ENCODE measurements around the gene HIGD2A. TPM values are rescaled to one million over a fixed set of nuclear protein-coding genes. Genes with fewer than 3 reads are reported as not detected.
"Not testable (repeated sequence)": the region's sequence is repeated elsewhere in the genome, so short reads cannot be mapped to it uniquely, and the experiment has no call there.

The HIGD2A gene
- total and polyA plus RNA-seq, 5 donors = 164 to 349 (median 189) TPM

DNA sequence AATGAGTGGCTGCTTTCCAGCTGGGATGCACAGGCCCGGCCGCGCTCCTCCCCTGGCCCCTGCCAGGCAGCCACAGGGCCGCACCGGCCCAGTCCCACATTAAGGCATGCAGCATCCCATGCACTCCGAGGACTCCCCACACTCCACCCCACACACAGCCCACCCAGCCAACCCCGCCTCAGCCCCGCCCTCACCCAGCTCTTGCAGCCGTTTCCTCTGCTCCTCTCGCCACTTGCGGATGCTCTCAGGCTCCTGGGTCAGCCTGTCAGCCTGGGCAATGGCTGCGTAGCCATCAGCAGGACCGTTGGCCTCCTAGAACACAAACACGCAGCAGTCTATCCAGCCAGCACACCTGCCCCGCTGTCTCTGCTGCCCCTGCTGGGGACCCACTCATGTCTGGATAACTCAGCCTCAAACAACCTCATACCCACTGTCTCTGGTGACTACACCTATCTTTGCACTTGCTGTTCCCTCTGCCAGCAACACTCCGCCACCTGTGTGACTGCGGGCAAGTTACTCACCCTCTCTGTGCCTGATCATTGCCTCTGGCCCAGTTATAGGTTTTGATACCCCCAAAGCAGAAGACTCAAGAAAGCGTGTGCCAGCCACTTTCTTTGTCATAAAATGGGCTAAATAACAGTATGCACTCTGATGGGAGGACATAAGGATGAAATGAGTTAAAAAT, 9.3 kb downstream of the HIGD2A start:
- no peak overlapping the region for H3K4me3 ChIP-seq (ENCODE audit: low read length)
- DNase-seq (peak in 1 of 3 donors; percentile 49), ATAC-seq (no peak)
- no peaks in the 10 kb centered on the region for H3K27me3 ChIP-seq (ENCODE audit: control insufficient read depth, insufficient read depth)
- 92% methylated on average over 18 of the region's 18 CpGs for WGBS
- no peak overlapping the region for H3K27ac ChIP-seq (ENCODE audit: low read length)
- H3K9me3 ChIP-seq (ENCODE audit: control insufficient read depth, low read length) = no peaks in the 10 kb centered on the region
- intact Hi-C loops (cut with DNase I) = no loop called here
- H3K4me1 ChIP-seq (ENCODE audit: control insufficient read depth, insufficient read depth, low read length) = peaks cover 5% of the 10 kb centered on the region

DNA sequence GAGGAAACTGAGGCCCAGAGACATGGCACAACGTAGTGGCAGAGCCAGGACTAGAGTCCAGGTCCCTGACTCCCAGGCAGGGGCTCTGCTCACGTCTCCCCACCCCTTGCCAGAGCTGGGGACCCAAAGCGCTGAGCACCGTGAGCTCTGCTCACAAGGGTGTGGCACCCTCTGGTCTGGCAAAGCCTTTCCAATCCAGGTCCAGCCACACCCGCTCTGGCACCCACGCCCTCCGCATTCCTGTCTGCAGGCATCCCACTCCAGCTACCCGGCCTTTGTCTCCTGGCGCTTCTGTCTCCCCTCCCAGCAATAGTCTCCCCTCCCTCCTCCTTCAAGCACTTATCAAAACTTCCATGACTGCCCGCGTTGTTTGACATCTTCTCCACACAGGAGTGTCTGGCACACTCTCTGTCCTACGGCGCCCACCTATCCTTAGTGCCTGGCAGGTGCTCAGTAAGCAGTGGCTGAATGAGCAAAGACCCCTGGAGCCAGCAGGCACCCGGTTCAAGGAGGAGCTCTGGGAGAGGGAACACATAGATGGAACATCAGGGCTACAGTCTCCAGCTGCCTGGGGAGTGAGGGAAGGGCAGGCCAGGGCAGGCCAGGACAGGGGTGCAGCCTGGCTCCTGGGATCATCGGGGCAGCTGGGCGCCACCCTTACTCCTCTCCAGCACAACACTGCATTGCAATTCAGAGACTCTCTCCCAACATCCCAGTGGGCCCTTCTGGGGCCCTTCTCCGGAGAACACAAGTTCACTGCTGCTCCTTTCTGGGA, 12.0 kb downstream of the HIGD2A start:
- intact Hi-C loops (cut with DNase I) = no loop called here
- DNase-seq (peak in 2 of 3 donors; percentile 65 to 66), ATAC-seq (peak; percentile 24 to 53)
- H3K9me3 ChIP-seq (ENCODE audit: control insufficient read depth, low read length) = no peaks in the 10 kb centered on the region
- H3K27me3 ChIP-seq (ENCODE audit: control insufficient read depth, insufficient read depth) = no peaks in the 10 kb centered on the region
- H3K4me1 ChIP-seq (ENCODE audit: control insufficient read depth, insufficient read depth, low read length) = peaks cover 5% of the 10 kb centered on the region
- H3K4me3 ChIP-seq (ENCODE audit: low read length) = no peak overlapping the region
- 61% methylated on average over 17 of the region's 17 CpGs for WGBS
- peak overlapping the region; percentile 79 for H3K27ac ChIP-seq (ENCODE audit: low read length)

DNA sequence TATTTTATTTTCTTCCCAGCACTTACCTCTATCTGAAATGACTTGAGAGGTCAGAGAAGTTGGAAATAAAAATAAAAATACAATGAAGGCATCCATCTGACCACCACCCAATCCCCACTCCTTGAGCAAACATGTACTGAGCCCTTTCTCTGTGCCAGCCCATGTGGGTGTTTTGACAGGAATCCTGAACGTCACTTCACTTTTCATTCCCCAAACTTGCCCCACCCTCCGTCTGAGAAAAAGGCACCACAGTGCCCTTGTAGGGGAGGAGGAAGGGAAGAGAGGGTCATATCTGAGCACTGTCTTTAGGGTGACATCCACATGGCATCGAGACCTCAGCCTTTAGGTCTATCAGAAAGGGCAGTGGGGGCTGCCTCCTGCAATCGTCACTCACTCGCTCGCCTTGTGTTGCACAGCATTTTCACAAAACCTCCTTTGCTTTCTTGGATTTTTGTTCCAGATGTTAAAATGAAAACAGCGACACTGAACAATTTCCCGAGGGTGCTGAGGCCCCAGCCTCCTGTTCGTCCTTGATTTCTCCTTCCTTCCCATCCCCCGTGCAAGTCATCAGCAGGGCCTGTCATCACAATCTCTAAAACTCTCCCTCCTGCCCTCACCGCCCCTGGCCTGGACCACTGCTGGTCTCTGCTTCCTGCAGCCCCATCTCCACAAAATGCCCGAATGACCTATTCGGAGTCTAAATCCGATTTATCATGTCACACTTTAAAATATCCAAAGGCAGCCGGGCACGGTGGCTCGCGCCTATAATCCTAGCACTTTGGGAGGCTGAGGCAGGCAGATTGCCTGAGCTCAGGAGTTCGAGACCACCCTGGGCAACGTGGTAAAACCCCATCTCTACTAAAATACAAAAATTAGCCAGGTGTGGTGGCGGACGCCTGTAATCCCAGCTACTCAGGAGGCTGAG, 13.0 kb downstream of the HIGD2A start:
- H3K27ac ChIP-seq (ENCODE audit: low read length) = peak overlapping the region; percentile 25
- no peaks in the 10 kb centered on the region for H3K4me1 ChIP-seq (ENCODE audit: control insufficient read depth, insufficient read depth, low read length)
- H3K9me3 ChIP-seq (ENCODE audit: control insufficient read depth, low read length) = no peaks in the 10 kb centered on the region
- no peak overlapping the region for H3K4me3 ChIP-seq (ENCODE audit: low read length)
- ATAC-seq (no peak), DNase-seq (peak in 1 of 3 donors; percentile 42)
- intact Hi-C loops (cut with DNase I) = no loop called here
- no peaks in the 10 kb centered on the region for H3K27me3 ChIP-seq (ENCODE audit: control insufficient read depth, insufficient read depth)
- 68% methylated on average over 22 of the region's 22 CpGs for WGBS

DNA sequence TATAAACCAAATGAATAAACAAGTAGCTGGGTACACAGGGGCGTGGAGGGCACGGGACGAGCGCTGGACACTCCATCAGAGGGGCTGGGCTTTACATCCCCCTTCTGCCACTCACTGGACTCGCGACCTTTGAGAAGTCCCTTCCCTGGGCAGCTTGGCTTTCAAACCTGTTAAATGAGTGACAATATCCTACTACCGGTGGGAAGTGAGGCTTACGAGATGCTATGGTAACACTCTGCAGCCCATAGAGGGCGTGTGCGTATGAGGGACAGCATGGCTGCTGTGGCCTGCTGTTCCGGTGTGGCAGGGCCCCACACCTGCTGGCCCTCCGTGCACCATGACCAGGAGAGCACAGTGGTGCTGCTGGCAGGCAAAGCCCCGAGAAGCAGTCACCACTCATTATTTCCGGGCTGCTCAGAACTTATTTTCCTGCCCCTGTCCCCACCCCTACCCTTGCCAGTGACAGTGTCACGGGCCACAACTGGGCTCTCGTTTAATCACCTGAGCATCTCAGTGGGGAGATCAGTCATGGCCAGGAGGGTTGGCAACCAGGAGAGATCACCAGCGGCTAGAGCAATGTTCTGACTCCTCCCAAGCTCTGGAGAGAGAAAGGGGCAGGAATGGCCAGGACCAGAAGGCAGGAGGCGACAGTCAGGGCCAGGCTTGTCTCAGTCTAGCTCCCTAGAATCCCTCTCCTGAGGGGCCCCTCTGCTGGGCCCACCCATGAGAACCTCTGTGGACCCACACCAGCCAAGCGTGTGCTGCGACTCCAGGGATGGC, 17.3 kb downstream of the HIGD2A start:
- Histone ChIP-seq H3K27ac (ENCODE audit: low read length) (no peak overlapping the region), H3K4me3 (ENCODE audit: low read length) (no peak overlapping the region), H3K27me3 (ENCODE audit: control insufficient read depth, insufficient read depth) (no peaks in the 10 kb centered on the region), H3K9me3 (ENCODE audit: control insufficient read depth, low read length) (no peaks in the 10 kb centered on the region), H3K4me1 (ENCODE audit: control insufficient read depth, insufficient read depth, low read length) (no peaks in the 10 kb centered on the region)
- WGBS = 83% methylated on average over 20 of the region's 20 CpGs
- ATAC-seq (no peak), DNase-seq (no peak)
- intact Hi-C loops (cut with DNase I) = no loop called here

DNA sequence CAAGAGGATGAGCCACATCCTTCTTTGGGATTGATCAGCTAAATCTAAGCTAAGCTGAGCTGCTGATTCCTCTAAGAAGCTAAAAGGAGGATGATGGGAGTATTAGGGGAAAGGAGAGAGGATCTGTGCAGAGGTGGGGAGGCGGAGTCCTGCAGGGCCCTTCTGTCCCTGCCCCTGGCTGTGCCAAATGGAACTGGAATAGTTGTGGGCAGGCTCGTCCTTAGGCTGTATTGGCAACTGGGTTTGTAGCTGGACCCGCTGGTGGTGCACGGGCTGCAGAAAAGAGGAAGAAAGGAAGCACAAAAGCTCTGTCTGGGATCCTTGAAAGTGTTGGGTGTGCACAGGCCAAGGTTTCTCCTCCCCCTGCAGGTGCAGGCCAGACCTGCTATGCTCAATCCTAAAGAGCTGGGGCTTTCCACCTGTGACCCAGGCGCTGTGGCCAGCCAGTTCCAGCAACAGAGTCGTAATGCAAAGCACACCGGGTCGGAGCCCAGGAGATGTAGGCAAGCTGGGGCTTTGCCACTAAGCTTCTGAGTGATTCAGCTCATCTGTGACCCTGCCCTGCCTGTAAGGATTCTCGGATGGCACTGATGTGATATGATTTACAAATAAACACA, 18.0 kb downstream of the HIGD2A start:
- Histone ChIP-seq H3K27me3 (ENCODE audit: control insufficient read depth, insufficient read depth) (no peaks in the 10 kb centered on the region), H3K9me3 (ENCODE audit: control insufficient read depth, low read length) (no peaks in the 10 kb centered on the region), H3K27ac (ENCODE audit: low read length) (no peak overlapping the region), H3K4me3 (ENCODE audit: low read length) (no peak overlapping the region), H3K4me1 (ENCODE audit: control insufficient read depth, insufficient read depth, low read length) (no peaks in the 10 kb centered on the region)
- intact Hi-C loops (cut with DNase I) = no loop called here
- DNase-seq = peak in 1 of 3 donors; percentile 32
- ATAC-seq = no peak
- WGBS = 93% methylated on average over 9 of the region's 9 CpGs

DNA sequence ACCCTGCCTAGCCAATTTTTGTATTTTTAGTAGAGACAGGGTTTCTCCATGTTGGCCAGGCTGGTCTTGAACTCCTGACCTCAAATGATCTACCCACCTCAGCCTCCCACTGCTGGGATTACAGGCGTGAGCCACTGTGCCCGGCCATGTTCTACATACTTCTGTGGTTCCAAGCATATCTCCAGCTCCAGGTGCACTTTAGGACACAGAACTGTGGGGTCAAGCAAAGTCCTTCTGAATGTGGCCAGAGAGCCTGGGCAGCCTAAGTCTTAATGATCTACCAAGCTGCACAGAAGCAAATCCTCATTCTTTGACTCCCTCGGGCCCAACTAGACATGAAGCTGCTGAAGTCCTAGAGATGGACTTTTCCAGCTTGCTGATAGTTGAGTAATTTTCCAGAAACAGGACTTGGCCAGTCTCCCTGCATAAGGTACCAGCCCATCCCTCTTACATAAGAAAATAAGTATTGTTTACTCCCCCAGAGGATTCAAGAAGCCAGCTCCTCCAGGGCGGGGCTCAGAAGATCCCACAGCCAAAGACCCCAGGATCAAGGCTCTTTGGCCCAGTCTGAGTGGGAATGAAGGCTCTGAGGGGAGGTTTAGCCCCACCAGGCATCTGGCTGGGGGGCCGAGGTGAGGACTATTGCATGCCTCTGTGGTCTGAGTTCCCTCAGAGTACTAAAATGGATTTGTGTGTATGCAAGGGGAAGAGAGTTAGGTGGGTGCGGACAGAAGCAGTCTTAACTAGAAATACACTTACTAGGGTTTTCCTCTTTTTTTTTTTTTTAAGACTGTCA, 19.1 kb downstream of the HIGD2A start:
- Histone ChIP-seq H3K27ac (ENCODE audit: low read length) (peak overlapping the region; percentile 43), H3K4me1 (ENCODE audit: control insufficient read depth, insufficient read depth, low read length) (peaks cover 2% of the 10 kb centered on the region), H3K27me3 (ENCODE audit: control insufficient read depth, insufficient read depth) (no peaks in the 10 kb centered on the region), H3K9me3 (ENCODE audit: control insufficient read depth, low read length) (no peaks in the 10 kb centered on the region), H3K4me3 (ENCODE audit: low read length) (no peak overlapping the region)
- ATAC-seq (peak in 1 of 2 donors; percentile 30), DNase-seq (peak in 1 of 3 donors; percentile 25)
- WGBS = 74% methylated on average over 6 of the region's 6 CpGs
- intact Hi-C loops (cut with DNase I) = no loop called here

DNA sequence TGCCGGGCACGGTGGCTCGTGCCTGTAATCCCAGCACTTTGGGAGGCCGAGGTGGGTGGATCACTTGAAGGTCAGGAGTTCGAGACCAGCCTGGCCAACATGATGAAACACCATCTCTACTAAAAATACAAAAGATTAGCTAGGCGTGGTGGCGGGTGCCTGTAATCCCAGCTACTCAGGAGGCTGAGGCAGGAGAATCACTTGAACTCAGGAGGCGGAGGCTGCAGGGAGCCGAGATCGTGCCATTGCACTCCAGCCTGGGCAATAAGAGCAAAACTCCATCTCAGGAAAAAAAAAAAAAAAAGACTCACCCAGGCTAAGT, 19.7 kb downstream of the HIGD2A start:
- 83% methylated on average over 10 of the region's 10 CpGs for WGBS
- intact Hi-C loops (cut with DNase I); H3K27ac ChIP-seq (ENCODE audit: low read length): not testable (repeated sequence)

DNA sequence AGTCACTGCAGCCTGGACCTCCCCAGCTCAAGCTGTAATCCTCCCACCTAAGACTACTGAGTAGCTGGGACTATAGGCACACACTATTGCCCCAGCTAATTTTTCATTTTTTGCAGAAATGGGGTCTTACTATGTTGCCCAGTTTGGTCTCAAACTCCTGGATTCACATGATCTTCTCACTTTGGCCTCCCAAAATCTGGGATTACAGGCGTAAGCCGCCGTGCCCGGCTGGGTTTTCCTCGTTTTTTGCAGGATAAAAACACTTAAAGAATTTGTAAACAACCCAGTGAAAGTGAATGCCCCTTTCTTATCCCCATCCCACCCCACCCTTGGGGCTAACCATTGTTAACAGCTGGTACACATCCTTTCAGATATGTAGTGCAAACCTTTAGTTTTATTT, 20.0 kb downstream of the HIGD2A start:
- peak in 1 of 3 donors; percentile 32 for DNase-seq
- Histone ChIP-seq H3K27ac (ENCODE audit: low read length) (no peak overlapping the region), H3K4me1 (ENCODE audit: control insufficient read depth, insufficient read depth, low read length) (peaks cover 7% of the 10 kb centered on the region), H3K9me3 (ENCODE audit: control insufficient read depth, low read length) (no peaks in the 10 kb centered on the region), H3K27me3 (ENCODE audit: control insufficient read depth, insufficient read depth) (no peaks in the 10 kb centered on the region), H3K4me3 (ENCODE audit: low read length) (no peak overlapping the region)
- 86% methylated on average over 5 of the region's 5 CpGs for WGBS
- intact Hi-C loops (cut with DNase I) = no loop called here
- ATAC-seq = no peak

More for the DNA sequence above, 19.7 kb downstream of the HIGD2A start:
- DNase-seq = peak in 1 of 3 donors; percentile 30
- not testable (repeated sequence) for H3K27me3 ChIP-seq (ENCODE audit: control insufficient read depth, insufficient read depth); ATAC-seq; H3K4me1 ChIP-seq (ENCODE audit: control insufficient read depth, insufficient read depth, low read length); H3K4me3 ChIP-seq (ENCODE audit: low read length); H3K9me3 ChIP-seq (ENCODE audit: control insufficient read depth, low read length)

DNA sequence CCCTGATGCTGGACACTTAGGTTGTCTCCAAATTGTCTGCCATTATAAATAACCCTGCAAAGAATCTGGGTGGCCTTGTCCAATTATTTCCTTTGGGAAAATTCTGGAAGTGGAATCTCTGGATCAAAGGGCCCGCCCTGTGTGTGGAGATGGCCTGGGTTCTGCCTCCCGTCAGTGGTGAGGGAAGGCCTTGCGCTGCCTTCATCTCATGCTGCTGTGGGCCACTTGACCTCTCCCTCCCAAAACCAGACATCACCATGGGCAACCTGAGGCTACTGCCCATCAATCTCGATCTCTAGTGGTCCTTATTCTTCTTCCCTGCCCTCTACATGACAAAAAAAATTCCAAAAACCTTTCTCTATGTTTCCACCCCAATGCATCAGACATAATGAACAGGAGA, 21.2 kb downstream of the HIGD2A start:
- H3K27me3 ChIP-seq (ENCODE audit: control insufficient read depth, insufficient read depth) = no peaks in the 10 kb centered on the region
- intact Hi-C loops (cut with DNase I) = loop anchor here in 1 of 4 donors (10.0 kb wide), 1 partner anchor 125 kb away; the partner anchor contains the start of gene RNF44
- no peak overlapping the region for H3K27ac ChIP-seq (ENCODE audit: low read length)
- DNase-seq (no peak), ATAC-seq (no peak)
- no peak overlapping the region for H3K4me3 ChIP-seq (ENCODE audit: low read length)
- 92% methylated on average over 4 of the region's 4 CpGs for WGBS
- H3K4me1 ChIP-seq (ENCODE audit: control insufficient read depth, insufficient read depth, low read length) = peaks cover 11% of the 10 kb centered on the region
- no peaks in the 10 kb centered on the region for H3K9me3 ChIP-seq (ENCODE audit: control insufficient read depth, low read length)
